VCaP (cell line): ENCODE data around the gene C15orf62.

ENCODE experiments used
- H3K27ac ChIP-seq: fragments of 450-650 bp; 2 replicates; pipeline ENCODE4 v1.5.1; 2017
- CTCF ChIP-seq: fragments of 450-650 bp; conservative IDR thresholded peaks from 2 replicates; pipeline ENCODE4 v1.5.1; 2017; ENCODE audit warnings: mild to moderate bottlenecking, moderate library complexity

C15orf62 gene

GRCh38 chr15:40747685-40748631 is 21.8 kb upstream of the C15orf62 start:
- H3K27ac ChIP-seq = no peak overlapping the region
- no peak for TF ChIP-seq CTCF

GRCh38 chr15:40749151-40749630 is 20.6 kb upstream of the C15orf62 start:
- H3K27ac ChIP-seq = no peak overlapping the region
- TF ChIP-seq CTCF = no peak

GRCh38 chr15:40750885-40751284 is 18.9 kb upstream of the C15orf62 start:
- TF ChIP-seq CTCF = no peak
- H3K27ac ChIP-seq = no peak overlapping the region

GRCh38 chr15:40751745-40752144 is 18.0 kb upstream of the C15orf62 start:
- H3K27ac ChIP-seq = no peak overlapping the region
- TF ChIP-seq CTCF = no peak

- no peak for TF ChIP-seq CTCF
- peak overlapping the region; percentile 90 for H3K27ac ChIP-seq
Observed at GRCh38 chr15:40754574-40754882, 15.3 kb upstream of the C15orf62 start.

GRCh38 chr15:40754883-40755811 is 14.6 kb upstream of the C15orf62 start, which contains the start of gene RMDN3:
Gene RMDN3 (minus strand): TSS chr15:40755254. CDS start chr15:40754783, 471 bp downstream.
- TF ChIP-seq CTCF = no peak
- H3K27ac ChIP-seq = peak within 1 kb of the TSS; percentile 90

GRCh38 chr15:40755812-40756208 is 14.0 kb upstream of the C15orf62 start:
- peak overlapping the region; percentile 90 for H3K27ac ChIP-seq
- no peak for TF ChIP-seq CTCF
